DOHH2 (cell line): ENCODE data around the gene CCK.

Experiments
- CTCF ChIP-seq: fragments of 200-600 bp; sonication (generic); IDR thresholded peaks from one replicate; pipeline ENCODE4 v1.5.1; 2014; ENCODE audit warnings: antibody characterized with exemption, mild to moderate bottlenecking, low read depth, low read length; ENCODE audit not compliant: poor library complexity, severe bottlenecking
- EZH2phosphoT487 ChIP-seq: fragments of 200-600 bp; sonication (generic); IDR thresholded peaks from 2 replicates; pipeline ENCODE4 v1.6.1; 2017; ENCODE audit warnings: borderline replicate concordance, mild to moderate bottlenecking, antibody characterized with exemption, low read length, moderate library complexity, mixed read lengths

- TF ChIP-seq CTCF (no peak), EZH2phosphoT487 (no peak)
These were observed 19.9 kb downstream of the CCK start for GRCh38 chr3:42246091-42246490.
